HG03469 (cell line): ENCODE measurements around the gene SARNP.

Experiments
- ATAC-seq: cut with Tn5 transposase; IDR thresholded peaks from one replicate; pipeline ENCODE4 v1.9.1; 2021; ENCODE audit warnings: mild to moderate bottlenecking, moderate library complexity, moderate number of reproducible peaks; ENCODE audit not compliant: unreplicated experiment

The SARNP gene

DNA sequence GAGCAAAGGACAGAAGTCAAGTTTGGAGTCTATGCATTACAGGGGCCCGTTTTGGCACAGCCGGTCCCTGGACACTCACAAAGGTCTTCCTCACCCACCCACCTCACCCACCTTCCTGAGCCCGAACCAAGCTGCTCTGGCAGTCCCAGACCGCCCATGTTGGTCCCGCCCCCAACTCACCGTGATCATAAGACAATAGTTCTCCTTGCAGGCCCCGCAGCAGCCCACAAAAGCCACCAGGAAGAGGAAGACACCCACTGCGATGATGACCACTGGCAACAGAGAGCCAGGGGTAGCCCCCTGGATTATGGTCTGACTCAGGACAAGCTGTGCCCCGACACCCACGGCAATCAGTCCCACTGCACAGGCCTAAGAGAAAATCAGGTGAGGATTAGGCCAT is 90.6 kb downstream of the SARNP start:
- no peak for ATAC-seq

DNA sequence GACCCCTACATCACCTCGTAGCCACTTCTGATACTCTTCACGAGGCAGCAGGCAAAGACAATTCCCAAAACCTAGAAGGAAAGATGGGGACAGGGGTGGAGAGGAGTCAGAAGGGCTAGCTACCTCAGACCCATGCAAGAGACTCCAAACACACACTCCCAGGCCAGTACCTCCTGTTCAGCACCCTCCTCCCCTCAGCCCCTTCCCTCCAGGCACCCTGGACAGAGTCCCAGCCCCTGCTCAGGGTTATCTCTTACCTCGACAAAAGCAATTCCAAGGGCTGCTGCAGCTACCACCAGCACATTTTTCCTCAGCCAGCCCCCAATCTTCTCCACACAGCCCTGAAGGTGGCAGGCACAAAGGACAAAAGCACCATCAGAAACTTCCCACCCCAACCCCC is 92.0 kb downstream of the SARNP start:
- no peak for ATAC-seq

DNA sequence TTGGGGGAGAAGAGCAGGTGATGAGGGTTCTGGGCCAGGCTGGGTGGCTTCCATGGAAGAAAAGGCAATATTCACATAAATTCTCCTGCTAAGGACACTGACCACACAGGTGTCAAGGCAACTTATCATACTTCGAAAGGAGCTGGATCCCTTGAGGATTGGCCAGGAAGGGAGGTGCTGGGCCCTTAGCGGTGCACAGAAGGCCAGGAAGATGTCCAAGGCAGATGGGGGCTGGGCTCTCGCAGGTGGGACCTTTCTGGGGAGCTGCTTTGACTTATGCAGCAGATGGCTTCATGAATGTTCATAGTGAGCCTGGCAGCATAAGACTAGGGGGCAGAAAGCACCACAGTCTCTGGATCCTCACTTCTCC is 92.6 kb downstream of the SARNP start:
- ATAC-seq, result no peak

DNA sequence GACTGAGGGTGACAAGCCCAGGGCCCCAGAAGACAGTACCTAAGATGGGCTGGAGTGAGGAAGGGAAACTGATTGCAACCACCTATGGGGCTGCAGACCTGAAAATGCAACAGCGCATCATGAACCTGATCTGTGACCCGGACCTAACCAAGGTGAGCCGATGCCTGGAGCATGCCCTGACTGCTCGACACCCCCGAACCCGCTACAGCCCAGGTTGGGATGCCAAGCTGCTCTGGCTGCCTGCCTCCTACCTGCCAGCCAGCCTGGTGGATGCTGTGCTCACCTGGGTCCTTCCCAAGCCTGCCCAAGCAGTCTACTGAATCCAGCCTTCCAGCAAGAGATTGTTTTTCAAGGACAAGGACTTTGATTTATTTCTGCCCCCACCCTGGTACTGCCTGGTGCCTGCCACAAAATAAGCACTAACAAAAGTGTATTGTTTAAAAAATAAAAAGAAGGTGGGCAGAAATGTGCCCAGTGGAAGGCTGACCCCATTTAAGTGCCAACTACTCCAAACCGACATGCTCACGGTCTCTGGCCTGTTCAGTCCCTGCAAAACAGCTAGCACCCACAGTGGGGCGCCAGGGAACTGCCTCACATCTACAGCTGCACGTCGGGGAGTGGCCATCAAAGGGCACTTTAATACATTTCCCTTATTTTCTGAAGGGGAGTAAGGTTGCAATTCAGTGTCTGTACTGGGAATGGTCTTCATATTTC is 93.1 kb downstream of the SARNP start:
- ATAC-seq, result no peak

DNA sequence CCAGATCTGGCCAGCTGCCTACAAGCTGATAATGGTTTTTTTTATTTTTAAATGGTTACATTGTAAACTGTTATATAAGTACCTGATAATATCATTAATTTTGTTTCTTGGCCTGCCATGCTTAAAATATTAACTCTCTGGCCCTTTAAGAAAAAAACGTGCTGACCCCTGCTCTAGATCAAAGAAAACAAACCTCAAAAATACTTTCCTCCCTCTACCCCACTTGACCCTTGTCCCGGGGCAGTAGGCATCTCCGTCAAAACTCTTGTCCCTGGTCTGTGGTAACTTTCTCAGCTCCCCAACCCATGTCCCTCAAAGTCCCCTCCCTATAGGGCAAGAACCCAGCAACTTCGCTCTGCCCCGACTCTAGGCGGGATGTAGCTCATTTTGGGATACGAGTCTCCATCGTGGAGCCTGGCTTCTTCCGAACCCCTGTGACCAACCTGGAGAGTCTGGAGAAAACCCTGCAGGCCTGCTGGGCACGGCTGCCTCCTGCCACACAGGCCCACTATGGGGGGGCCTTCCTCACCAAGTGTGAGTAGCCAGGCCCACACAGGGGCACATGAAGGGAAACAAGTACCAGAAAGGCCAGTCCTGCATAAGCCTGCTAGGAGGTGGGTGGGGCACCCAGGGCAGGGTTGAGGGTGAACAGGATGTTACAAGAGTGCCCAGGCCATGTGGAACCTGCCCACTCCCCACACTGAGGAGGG is 93.9 kb downstream of the SARNP start:
- ATAC-seq, result no peak

DNA sequence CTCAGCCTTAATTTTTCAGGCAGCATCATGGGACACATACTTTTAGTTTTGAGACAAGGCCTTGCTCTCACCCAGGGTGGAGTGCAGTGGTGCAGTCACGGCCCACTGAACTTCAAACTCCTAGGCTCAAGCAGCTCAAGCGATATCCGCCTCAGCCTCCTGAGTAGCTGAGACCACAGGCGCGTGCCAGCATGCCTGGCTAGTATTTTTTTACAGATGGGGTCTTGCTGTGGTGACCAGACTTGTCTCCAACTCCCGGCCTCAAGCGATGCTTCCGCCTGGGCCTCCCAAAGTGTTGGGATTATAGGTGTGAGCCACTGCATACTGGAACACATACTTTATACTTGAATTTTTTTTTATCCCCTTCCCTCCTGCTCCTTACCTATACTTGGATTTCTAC is 94.6 kb downstream of the SARNP start:
- no peak for ATAC-seq

DNA sequence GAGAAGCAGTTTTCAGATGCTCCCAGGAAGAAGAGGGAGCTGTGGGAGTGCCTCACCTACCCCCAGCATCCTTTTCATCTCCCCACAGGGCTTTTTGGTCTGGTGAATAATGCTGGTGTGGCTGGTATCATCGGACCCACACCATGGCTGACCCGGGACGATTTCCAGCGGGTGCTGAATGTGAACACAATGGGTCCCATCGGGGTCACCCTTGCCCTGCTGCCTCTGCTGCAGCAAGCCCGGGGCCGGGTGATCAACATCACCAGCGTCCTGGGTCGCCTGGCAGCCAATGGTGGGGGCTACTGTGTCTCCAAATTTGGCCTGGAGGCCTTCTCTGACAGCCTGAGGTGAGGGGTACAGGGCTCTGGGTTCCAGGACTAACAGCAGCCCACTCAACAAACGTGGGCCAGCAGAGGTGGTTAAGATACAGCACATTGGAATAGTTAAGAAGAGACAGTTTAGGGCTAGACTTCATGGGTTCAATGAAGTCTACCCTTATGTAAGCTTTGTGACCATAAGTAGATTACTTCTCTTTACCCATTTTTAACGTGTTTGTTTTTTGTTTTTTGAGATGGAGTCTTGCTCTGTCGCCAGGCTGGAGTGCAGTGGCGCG is 95.8 kb downstream of the SARNP start:
- no peak for ATAC-seq

DNA sequence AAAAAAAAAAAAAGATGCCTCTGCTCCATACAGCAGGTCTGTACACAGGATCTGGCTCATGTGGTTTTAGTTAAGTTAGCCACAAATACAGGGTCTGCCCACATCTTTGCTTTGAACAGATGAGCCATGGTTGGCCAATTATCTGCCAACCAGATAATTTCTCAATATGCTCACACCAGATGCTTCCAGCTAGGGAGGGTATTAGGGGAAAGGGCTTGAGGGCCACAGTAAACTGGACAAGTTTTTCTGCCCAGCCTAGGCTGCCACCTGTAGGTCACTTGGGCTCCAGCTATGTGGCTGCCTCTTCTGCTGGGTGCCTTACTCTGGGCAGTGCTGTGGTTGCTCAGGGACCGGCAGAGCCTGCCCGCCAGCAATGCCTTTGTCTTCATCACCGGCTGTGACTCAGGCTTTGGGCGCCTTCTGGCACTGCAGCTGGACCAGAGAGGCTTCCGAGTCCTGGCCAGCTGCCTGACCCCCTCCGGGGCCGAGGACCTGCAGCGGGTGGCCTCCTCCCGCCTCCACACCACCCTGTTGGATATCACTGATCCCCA is 96.6 kb downstream of the SARNP start:
- ATAC-seq, result no peak

DNA sequence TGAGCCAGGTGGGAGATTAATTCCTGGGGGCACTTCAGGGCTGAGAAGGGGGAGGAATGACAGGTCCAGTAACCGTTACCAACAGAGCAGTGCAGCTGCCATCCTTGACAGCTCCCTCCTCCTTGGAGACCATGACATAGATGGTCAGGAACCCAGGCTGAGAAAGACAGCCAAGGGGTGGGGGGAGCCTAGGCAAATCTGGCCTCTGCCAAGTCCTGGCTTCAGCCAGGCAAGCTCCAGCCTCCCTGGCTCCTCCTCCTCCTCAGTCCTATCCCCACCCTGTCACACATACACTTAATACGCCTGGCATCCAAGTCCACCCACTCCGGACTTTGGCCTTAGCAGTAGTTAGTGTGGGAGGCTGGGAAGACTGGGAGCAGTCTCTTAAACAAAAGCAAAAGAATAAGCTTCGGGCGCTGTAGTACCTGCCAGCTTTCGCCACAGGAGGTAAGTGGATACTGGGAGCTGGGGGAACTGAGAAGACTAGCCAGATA is 97.4 kb downstream of the SARNP start, which contains the start of gene RDH5:
RDH5 (plus strand) TSS at position 323 of the 494 bp plus-strand sequence. CDS start 792 bp downstream, outside the sequence.
- no peak for ATAC-seq

DNA sequence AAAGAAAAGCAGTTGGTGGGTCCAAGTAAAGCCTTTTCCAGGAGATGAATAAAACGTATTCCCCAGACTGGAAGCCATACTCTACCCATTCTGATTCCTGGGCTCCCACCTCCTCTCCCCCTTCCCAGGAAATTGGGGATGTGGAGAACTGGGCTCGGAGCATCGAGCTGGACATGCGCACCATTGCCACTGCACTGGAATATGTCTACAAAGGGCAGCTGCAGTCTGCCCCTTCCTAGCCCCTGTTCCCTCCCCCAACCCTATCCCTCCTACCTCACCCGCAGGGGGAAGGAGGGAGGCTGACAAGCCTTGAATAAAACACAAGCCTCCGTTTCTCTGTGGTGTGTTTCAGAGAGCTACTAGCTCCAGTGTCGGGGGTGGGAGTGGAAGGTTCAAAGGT is 98.2 kb downstream of the SARNP start:
- no peak for ATAC-seq

DNA sequence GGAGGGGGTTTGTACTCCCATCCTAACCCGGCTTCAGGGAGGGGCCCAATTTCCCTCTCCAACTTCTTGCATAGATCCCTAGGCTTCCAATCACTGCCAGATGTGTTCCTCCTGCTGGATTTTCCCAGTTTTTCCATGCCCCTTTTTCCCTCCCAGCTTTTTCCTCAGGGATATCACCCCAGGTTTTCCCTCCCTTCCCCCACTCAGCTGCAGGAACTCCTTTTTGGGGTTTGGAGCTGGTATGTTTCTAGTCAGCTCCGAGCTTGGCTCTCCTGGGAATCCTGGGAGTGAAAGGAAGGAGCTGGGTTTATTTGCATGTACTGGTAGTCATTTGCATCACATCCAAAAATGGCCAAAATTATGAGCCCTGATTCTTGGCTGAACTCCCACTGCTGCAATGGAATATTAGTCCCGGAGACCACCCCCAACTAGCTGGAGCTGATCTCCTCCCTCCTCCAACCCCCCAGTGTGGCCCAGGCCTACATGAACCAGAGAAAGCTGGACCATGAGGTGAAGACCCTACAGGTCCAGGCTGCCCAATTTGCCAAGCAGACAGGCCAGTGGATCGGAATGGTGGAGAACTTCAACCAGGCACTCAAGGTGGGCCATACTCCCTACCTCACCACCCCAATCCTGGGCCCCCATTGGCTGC is 98.8 kb downstream of the SARNP start:
- no peak for ATAC-seq

DNA sequence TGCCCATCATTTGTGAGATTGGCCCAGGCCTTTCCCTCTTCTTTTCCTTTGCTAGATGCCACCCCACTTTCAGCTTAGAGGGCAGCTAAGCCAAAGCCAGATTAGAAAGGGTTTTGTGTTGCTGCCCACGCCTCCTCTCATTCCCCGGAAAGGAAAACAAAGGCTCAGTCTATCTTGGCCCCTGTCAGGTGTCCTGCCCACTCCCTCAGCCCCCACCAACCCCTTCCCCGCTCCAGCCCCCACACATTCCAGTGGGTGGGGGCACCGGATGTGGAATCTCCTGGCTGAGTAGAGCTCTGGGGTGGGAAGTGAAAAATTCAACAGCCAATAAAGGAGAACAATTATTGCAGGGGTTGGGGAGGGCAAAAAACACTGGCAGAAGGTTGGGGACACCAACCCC is 99.5 kb downstream of the SARNP start:
- no peak for ATAC-seq

DNA sequence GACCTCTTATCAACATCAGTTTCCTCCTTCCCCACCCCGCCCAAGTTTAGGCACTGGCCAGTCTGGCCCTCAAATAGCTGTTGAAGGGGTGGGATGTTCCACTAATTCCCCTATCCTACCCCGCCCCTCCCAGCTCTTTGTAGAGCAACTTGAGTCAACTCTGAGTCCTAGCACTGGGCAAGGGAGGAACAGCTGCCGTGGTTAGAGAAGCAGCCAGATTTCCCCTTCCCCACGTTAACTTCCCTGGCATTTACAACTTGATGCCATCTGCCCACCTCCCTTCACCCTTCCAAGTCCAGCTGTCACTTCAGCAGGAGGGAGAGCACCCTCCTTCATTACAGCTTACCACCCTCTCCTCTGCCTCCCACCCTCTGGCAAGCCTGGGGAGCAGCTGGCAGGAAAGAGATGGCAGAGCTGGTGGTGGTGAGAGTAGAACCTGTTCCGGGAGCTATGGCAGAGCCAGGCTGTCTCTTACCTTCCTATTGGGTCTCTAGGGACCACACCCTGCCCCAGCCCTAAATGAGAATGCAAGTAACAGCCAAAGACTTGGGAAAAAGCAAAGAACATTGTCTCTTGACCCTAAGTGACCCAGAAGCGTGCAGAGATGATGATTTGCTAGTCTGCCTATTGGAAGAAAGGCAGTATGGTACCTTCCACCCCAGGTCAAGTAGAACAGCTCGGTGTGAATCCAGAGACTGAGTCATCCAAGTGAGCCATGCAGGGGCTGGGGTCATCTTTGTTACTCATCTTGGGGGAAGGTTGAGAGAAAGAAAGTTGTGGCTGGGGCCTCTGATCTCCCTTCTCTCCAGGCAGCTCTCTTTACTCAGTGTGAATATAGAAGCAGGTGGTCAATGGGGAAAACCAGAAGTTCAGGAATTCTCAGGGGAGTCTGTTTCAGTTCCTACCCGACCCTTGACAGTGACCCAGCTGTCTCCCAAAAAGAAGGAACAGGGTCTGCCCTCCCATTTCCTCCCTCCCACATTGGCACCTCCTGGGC is 100.2 kb downstream of the SARNP start:
- no peak for ATAC-seq

DNA sequence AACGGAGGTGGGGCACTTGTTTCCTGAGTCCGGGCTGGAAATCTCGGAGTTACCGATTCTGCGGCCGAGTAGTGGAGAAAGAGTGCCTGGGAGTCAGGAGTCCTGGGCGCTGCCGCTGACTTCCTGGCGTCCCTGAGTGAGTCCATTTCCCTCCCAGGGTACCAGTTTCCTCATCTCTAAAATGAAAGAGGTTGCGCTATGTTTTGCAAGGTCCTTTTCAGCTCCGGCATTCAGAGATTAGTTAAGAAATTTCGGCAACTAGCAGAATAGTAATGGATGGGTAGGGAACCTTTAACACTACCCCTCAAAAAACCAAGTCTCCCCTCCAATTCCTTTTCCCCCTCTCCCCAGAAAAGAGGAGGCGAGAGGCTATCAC is 101.0 kb downstream of the SARNP start:
- peak; percentile 13 for ATAC-seq

DNA sequence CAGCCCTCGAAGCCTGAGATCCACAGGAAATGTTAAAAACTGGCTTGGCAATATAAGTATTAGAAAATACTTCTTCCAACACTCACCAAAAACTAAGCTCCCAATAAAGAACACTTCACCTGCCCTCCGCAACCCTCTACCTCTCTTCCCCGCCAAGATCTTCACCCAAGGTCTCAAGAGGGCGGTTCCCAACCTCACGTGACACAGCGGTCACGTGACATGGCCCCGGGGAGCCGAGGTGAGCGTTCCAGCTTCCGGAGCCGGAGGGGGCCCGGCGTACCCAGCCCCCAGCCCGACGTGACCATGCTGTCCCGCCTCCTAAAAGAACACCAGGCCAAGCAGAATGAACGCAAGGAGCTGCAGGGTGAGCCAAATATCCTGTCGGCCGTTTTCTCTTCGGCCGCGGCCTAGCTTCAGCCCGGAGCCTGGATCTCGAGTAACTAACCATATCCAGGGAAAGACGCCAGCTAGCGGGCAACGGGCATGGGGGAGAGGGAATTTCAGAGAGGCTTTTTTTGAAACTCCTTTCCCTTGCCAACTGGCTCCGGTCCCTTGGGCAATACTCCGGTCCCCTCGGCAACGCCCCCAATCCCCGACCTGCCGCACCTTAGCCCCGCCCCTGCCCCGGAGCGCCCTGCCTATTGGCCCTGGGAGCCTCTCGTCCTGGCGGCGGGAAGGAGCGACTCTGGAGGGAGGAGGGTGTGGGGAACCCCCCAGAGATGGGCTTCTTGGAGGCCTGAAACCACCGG is 101.5 kb downstream of the SARNP start, which contains the start of gene BLOC1S1:
BLOC1S1 (plus strand) TSS at position 214 of the 749 bp plus-strand sequence; CDS start at position 220, 6 bp downstream.
- ATAC-seq, result peak; percentile 57

DNA sequence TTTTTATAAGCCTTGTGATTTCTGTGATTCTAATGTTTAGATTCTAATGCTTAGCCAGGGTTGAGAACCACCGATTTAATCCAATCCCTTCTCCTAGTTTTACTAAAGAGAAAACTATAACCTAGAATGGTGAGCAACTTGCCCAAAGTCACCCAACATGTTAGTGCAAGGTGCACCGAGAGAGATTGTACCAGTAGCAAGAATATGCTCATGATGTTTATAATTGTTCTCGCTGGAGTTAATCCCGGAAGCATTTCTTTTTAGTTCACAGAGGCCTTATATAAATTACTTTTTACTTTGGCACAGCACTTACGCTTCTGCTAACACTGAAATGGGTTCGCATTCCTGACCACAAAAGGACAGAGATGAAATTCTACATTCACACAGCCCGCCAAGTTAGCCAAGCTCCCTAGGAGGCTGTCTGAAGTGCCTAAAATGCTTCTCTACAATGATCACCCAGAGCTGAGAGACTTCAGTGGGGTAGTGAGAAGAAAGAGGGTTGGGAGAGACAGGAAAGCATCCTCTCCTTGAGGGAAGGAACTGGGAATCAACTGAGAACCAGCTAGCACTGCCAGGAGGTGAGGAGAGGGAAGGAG is 102.3 kb downstream of the SARNP start:
- ATAC-seq, result no peak

DNA sequence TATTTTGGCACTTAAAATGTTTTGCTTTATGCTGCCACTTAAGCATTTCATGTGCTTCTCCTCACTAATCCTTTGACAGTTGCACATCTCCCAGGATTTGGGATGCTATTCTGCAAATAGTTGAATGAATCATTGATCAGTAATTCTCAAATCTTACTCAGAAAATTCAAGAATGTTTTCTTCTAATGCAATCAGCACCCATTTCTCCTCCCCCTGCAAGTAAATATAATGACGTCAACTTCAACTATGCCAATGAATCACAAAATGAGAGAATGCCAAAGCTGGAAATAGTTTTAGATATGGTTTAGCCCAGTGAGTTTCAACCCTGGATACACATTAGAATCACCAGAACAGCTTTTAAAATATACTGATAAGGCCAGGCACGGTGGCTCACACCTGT is 103.8 kb downstream of the SARNP start:
- no peak for ATAC-seq

DNA sequence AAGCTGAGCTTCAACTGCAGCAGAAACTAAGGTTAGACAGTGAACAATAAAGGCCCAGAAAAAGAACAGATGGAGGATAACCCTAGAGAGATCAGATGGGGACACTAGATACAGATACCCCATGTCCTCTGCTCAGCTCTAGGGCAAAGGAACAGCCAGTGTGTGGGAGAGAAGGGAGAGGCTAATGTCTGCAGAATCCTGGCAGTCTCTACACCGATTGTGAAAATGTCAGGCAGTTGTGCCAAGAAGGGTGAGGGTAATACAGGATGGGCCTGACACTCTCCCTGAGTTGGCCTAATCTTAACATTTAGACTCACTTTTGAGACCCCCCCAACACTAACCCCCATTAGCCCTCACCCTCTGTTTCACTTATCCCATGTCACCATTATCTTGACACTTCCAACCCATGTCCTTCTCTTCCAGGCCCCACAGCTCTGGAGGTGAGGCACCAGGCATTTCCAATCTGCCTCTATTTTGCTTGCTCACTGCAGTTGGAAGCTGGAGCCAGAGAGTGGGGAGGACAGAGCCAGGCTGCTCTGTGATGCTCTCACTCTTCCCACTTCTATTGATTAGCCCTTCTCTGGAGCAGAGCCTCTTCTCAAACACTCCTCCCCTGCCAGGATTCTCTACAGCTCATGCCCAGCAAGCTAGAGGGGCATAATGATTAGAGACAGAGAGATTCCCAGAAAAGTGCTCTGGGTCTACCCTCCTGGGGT is 104.7 kb downstream of the SARNP start:
- no peak for ATAC-seq
